ENCODE data around the gene CITED2.

The CITED2 gene

DNA sequence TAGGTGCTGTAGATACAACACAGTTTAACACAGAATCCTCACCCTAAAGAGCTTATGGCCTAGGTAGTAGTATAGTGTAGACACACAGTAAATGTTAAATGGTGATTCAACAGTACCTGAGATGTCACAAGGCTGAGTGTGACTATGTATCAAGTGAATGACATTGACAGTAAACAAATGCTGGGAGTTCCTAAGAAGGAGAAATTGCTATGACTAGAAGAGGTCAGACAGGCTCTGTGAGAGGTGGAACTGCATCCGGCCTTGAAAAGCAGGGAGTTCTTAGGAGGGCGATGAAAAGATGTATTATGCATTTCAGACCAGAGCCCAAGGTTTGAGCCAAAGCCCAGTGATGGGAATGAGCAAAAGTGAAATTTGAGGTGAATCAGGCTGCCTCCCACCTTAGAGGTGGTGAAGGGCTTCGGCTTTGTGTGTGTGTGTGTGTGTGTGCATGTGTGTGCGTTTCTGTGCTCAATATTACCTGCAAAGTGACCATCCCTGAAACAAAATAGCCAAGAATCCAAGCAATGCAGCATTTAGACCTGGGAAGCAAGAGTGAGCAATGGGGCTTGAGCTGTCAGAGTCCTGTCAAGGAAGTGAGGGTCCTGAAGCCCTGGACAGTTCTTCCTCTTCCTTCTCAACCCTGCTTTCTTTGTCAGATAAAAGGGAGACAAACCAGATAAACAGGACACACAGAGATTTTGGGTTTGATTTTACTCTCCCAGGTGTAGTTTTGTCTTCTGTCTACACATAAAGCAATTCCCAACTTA, 32.3 kb upstream of the CITED2 start:
- no peak for TF ChIP-seq CEBPB (IDR thresholded peaks at IDR 0.05)
- no peak for TF ChIP-seq MAX (IDR thresholded peaks at IDR 0.05)
- no peak for TF ChIP-seq TCF12 (IDR thresholded peaks at IDR 0.05; ENCODE audit: low read depth)
- no peak for TF ChIP-seq TEAD4 (IDR thresholded peaks at IDR 0.05)
- TF ChIP-seq RAD21 (IDR thresholded peaks at IDR 0.05; ENCODE audit: low read depth), result no peak

GRCh38 chr6:139402876-139403386, 28.5 kb upstream of the CITED2 start:
- no peak for TF ChIP-seq NFIC (IDR thresholded peaks at IDR 0.05)
- TF ChIP-seq EGR1 (IDR thresholded peaks at IDR 0.05), result no peak

DNA sequence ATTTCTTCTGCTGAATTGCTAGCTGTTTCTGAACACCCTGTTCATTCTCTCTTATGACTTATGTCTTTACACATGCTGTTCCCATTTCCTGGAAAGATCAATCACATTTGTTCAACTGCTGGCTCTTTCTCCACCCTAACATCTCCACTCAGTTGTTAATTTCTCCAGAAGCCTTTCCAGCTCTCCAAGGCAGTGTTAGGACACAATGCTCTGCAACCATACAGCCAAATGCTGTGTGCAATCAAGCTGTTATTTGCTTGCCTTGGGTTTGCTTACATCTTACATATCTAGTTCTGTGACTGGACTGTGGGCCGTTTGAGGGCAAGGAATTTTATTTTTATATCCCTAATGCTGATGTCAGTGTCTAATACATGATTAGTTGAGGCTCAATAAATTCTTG, 24.2 kb upstream of the CITED2 start:
- TF ChIP-seq CREB1 (IDR thresholded peaks at IDR 0.05; ENCODE audit: low read depth) (no peak), REST (IDR thresholded peaks at IDR 0.05; ENCODE audit: low read depth) (no peak), EP300 (IDR thresholded peaks at IDR 0.05; ENCODE audit: borderline replicate concordance) (no peak), TCF12 (IDR thresholded peaks at IDR 0.05; ENCODE audit: low read depth) (no peak), MAX (IDR thresholded peaks at IDR 0.05) (no peak), TEAD4 (IDR thresholded peaks at IDR 0.05) (no peak), NFIC (IDR thresholded peaks at IDR 0.05) (no peak), TAF1 (IDR thresholded peaks at IDR 0.05; ENCODE audit: low read depth) (no peak), EGR1 (IDR thresholded peaks at IDR 0.05) (no peak), ZBTB7A (IDR thresholded peaks at IDR 0.05; ENCODE audit: low read depth) (no peak)
- TF ChIP-seq, protein P1, sequence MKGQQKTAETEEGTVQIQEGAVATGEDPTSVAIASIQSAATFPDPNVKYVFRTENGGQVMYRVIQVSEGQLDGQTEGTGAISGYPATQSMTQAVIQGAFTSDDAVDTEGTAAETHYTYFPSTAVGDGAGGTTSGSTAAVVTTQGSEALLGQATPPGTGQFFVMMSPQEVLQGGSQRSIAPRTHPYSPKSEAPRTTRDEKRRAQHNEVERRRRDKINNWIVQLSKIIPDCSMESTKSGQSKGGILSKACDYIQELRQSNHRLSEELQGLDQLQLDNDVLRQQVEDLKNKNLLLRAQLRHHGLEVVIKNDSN (IDR thresholded peaks at IDR 0.05), result no peak

DNA sequence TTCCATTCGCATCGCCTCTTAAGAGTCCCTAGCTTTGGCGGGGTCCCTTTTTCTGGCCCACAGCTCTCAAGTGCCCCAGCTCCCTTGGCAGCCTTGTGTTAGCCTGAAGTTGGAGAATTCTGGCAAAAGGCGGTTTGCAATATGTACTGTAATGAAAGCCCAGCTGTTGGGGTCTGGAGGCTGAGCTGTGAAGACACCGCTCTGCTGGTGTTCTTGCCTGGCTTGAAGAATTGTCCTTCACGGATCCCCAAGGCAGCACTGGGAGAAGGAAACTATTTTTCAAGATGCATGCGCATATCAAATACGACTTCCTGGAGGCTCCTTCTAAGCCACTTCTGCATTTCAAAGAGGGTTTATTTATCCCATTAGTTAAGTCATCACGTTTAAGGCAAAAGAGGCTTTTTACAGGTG, 21.4 kb upstream of the CITED2 start:
- no peak for TF ChIP-seq CREB1 (IDR thresholded peaks at IDR 0.05; ENCODE audit: low read depth)
- TF ChIP-seq FOXM1 (IDR thresholded peaks at IDR 0.05; ENCODE audit: borderline replicate concordance, low read depth), result no peak
- TF ChIP-seq EGR1 (IDR thresholded peaks at IDR 0.05), result no peak
- no peak for TF ChIP-seq TAF1 (IDR thresholded peaks at IDR 0.05; ENCODE audit: low read depth)
- TF ChIP-seq CEBPB (IDR thresholded peaks at IDR 0.05), result no peak
- TF ChIP-seq REST (IDR thresholded peaks at IDR 0.05; ENCODE audit: low read depth), result no peak

- TF ChIP-seq CREB1 (IDR thresholded peaks at IDR 0.05; ENCODE audit: low read depth) (no peak), TCF12 (IDR thresholded peaks at IDR 0.05; ENCODE audit: low read depth) (no peak), FOXM1 (IDR thresholded peaks at IDR 0.05; ENCODE audit: borderline replicate concordance, low read depth) (no peak), NFIC (IDR thresholded peaks at IDR 0.05) (no peak), EGR1 (IDR thresholded peaks at IDR 0.05) (no peak), CEBPB (IDR thresholded peaks at IDR 0.05) (no peak), EP300 (IDR thresholded peaks at IDR 0.05; ENCODE audit: borderline replicate concordance) (no peak)
Observed at GRCh38 chr6:139395371-139395770, 20.9 kb upstream of the CITED2 start.

GRCh38 chr6:139394027-139394649, 19.7 kb upstream of the CITED2 start:
- no peak for TF ChIP-seq RAD21 (IDR thresholded peaks at IDR 0.05; ENCODE audit: low read depth)
- TF ChIP-seq YY1 (IDR thresholded peaks at IDR 0.05; ENCODE audit: low read depth), result no peak
- no peak for TF ChIP-seq NFIC (IDR thresholded peaks at IDR 0.05)
- TF ChIP-seq FOXM1 (IDR thresholded peaks at IDR 0.05; ENCODE audit: borderline replicate concordance, low read depth), result no peak
- no peak for TF ChIP-seq TCF12 (IDR thresholded peaks at IDR 0.05; ENCODE audit: low read depth)
- TF ChIP-seq TEAD4 (IDR thresholded peaks at IDR 0.05), result no peak
- TF ChIP-seq REST (IDR thresholded peaks at IDR 0.05; ENCODE audit: low read depth), result no peak

Measured in Ishikawa (cell line).